ENCODE measurements around the gene ANAPC1.
"Not testable (repeated sequence)": the region's sequence is repeated elsewhere in the genome, so short reads cannot be mapped to it uniquely, and the experiment has no call there.

ANAPC1 gene

GRCh38 chr2:111782195-111782594, 101.8 kb downstream of the ANAPC1 start:
- DNase-seq (ENCODE audit: low spot score), result not testable (repeated sequence)

GRCh38 chr2:111781443-111782094, 102.4 kb downstream of the ANAPC1 start:
- not testable (repeated sequence) for DNase-seq (ENCODE audit: low spot score)

- DNase-seq (ENCODE audit: low spot score), result not testable (repeated sequence)
Measured at GRCh38 chr2:111777155-111777554, 106.8 kb downstream of the ANAPC1 start.

- not testable (repeated sequence) for DNase-seq (ENCODE audit: low spot score)
Measured at GRCh38 chr2:111776296-111776695, 107.7 kb downstream of the ANAPC1 start.

- not testable (repeated sequence) for DNase-seq (ENCODE audit: low spot score)
Measured at GRCh38 chr2:111772180-111772579, 111.8 kb downstream of the ANAPC1 start.

GRCh38 chr2:111770916-111771658, 112.9 kb downstream of the ANAPC1 start:
- DNase-seq (ENCODE audit: low spot score), result not testable (repeated sequence)

- DNase-seq (ENCODE audit: low spot score), result not testable (repeated sequence)
Measured at GRCh38 chr2:111768266-111769190, 115.5 kb downstream of the ANAPC1 start.

- not testable (repeated sequence) for DNase-seq (ENCODE audit: low spot score)
Measured at GRCh38 chr2:111767087-111767486, 116.9 kb downstream of the ANAPC1 start.

- not testable (repeated sequence) for DNase-seq (ENCODE audit: low spot score)
Measured at GRCh38 chr2:111766295-111766694, 117.7 kb downstream of the ANAPC1 start.

GRCh38 chr2:111764151-111764550, 119.8 kb downstream of the ANAPC1 start:
- DNase-seq (ENCODE audit: low spot score), result not testable (repeated sequence)

GRCh38 chr2:111760697-111761284, 123.2 kb downstream of the ANAPC1 start:
- DNase-seq (ENCODE audit: low spot score), result not testable (repeated sequence)

- DNase-seq (ENCODE audit: low spot score), result not testable (repeated sequence)
Measured at GRCh38 chr2:111752533-111752932, 131.5 kb downstream of the ANAPC1 start.

GRCh38 chr2:111750641-111751040, 133.4 kb downstream of the ANAPC1 start:
- not testable (repeated sequence) for DNase-seq (ENCODE audit: low spot score)

GRCh38 chr2:111748429-111748828, 135.6 kb downstream of the ANAPC1 start:
- not testable (repeated sequence) for DNase-seq (ENCODE audit: low spot score)

GRCh38 chr2:111747410-111748115, 136.4 kb downstream of the ANAPC1 start:
- not testable (repeated sequence) for DNase-seq (ENCODE audit: low spot score)

GRCh38 chr2:111744751-111745150, 139.2 kb downstream of the ANAPC1 start:
- not testable (repeated sequence) for DNase-seq (ENCODE audit: low spot score)

- not testable (repeated sequence) for DNase-seq (ENCODE audit: low spot score)
Measured at GRCh38 chr2:111741517-111741916, 142.5 kb downstream of the ANAPC1 start.

- DNase-seq (ENCODE audit: low spot score), result not testable (repeated sequence)
Measured at GRCh38 chr2:111735838-111736721, 147.9 kb downstream of the ANAPC1 start.

GRCh38 chr2:111735420-111735819, 148.6 kb downstream of the ANAPC1 start:
- not testable (repeated sequence) for DNase-seq (ENCODE audit: low spot score)

All from CD4-positive, alpha-beta T cell treated with Interleukin-6 at 100 ng/mL for 8 hours (primary cell).